SK-MEL-5 (cell line): ENCODE results near the gene LETMD1. TPM values are rescaled to one million over a fixed set of nuclear protein-coding genes. Genes with fewer than 3 reads are reported as not detected.
"Not testable (repeated sequence)": the region's sequence is repeated elsewhere in the genome, so short reads cannot be mapped to it uniquely, and the experiment has no call there.

Experiments
- DNase-seq: peaks from one replicate; pipeline ENCODE4 v3.0.0-alpha.2; 2016; ENCODE audit warnings: low read depth, low spot score
- in situ Hi-C: cut with HindIII; loops from 2 replicates; pipeline ENCODE4 v1.10.0; 2016; ENCODE audit warnings: low sequenced_read_pairs, high pct_unique_total_duplicates, low pct_unique_long_range_greater_than_20kb
- polyA plus RNA-seq, 2 experiments: library from polyadenylated mRNA; depleted of rRNA; stranded (reverse); fragments of >200 nt; gene quantifications; 2 replicates each; pipeline ENCODE4 v1.2.3, GENCODE V29; 2015
- total RNA-seq: library from RNA; depleted of rRNA; stranded (reverse); fragments of >200 nt; shearing (Covaris generic); gene quantifications from 2 replicates; pipeline ENCODE4 v1.2.3, GENCODE V29; 2014; rRNA removed

LETMD1 gene
- 68.6 and 77.5 TPM in 2 replicates for total RNA-seq
- polyA plus RNA-seq (2015; cell fraction: cytosol; rRNA removed) = 74.3 and 103 TPM in 2 replicates
- 306 and 357 TPM in 2 replicates for polyA plus RNA-seq (2015; cell fraction: nucleus; rRNA removed)

DNA sequence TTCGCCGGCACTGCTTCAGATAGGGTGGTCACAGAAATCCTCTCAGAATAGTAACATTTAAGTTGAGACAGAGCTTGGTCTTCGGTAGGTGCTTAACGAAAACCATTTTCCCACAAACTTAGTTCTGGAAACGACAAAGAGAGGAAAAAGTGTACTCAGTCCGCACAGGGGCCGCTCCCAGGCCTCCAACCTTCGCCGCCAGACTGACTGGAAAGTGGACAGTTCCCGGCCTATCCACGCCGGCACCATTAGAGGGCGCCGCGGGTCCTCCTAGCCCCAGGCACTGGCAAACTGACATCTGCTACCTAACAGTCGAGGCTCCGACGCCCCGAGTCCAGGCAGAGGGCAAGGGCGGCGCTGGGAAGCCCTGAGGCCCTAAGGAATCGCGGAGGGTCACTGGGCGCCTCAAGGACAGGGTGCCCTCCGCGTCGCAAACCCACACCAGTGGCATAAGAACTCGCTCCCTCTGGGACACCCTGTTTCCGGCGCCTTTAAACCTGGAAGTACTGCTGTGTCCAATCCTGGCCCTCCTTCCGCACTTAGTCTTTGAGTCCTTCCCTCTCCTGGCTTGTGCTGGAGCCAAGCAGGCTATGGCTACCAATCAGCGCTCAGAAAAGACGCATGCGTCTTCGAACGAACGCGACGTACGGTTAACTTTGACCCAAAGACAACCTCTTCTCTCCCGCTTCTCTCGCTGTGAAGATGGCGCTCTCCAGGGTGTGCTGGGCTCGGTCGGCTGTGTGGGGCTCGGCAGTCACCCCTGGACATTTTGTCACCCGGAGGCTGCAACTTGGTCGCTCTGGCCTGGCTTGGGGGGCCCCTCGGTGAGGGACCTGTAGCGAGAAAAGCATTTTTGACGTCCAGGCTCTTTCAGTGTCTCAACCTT, at the start of gene LETMD1:
TSS of gene LETMD1 (plus strand) at position 673 of the 886 bp plus-strand sequence. CDS start at position 703, 30 bp downstream.
- in situ Hi-C loops = no loop called here

DNA sequence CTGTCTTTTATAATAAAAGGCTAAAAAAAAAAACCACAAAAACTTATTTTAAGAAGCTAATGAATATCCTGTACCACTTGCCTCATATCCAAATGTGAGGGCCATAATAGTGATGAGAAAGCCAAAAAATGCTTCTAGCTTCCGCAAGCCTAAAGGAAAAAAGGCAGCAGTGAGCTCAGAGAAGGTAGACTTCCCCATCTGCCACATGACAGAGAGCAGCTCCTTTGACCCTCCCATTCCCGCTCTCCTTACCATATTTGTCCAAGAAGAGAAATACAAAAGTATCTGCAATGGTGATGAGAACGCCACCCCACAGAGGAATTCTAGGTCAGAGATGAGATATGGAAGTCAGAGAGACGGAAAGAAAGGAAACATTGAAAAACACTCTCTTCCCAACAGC, 49.0 kb upstream of the LETMD1 start:
- in situ Hi-C loops = no loop called here
- no peak for DNase-seq

More for the DNA sequence above, at the start of gene LETMD1:
- peak; percentile 99 for DNase-seq

DNA sequence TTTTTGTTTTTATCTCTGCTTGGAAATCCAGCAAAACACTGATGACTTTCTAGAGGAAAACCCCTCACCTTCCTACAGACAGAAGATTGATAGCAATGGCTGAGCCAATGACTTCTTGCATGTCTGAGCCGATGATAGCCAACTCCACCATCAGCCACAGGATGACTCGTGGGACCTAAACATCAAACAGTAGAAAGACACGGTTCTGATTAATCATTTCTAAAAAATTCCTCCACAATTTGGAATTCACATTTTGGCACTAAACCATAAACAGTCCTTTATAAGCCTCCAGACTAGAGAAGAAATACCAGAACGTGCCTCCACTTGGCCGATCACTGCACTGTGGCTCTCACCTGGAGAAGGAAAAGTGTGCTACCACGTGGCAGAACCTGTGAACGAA, 47.9 kb upstream of the LETMD1 start:
- DNase-seq = no peak
- in situ Hi-C loops = no loop called here

- in situ Hi-C loops = no loop called here
- DNase-seq = no peak
Observed at GRCh38 chr12:51001799-51002198, 46.3 kb upstream of the LETMD1 start.

DNA sequence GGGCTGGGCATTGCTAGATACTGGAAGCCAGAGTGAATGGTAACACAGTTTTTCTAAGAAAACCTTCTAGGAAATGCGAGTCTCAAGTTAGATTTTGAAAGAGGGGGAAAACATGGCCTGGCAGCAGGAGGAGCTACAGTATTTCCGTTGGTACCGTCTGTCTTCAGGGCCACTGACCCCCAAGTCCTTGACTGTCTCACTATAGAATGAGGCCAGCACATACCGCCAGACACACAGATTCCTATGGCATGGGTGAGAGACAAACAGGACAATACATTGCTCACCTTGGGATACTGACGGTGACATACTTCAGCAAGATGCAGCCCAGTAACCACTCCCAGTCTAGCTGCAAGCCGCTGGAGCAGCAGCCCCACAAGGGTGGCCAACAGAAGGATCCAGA, 43.6 kb upstream of the LETMD1 start:
- DNase-seq = peak; percentile 34
- in situ Hi-C loops = no loop called here

DNA sequence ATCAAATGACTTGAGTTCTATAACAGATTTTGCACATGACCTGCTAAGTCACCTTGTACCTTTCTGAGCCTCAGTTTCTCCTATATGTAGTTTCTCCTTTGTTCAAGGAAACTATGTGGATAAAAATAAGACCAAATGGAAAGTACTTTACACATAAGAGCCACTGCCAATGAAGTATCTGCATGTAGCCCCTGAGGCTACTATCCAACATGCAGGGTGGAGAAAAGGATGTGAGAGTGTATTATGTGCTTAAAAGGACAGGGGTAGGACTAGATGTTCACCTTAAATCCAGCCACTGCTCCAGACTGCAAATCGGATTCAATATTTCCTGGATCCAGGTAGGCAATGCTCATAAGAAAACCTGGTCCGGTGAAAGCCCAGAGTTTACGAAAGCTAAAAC, 43.1 kb upstream of the LETMD1 start:
- in situ Hi-C loops = no loop called here
- DNase-seq = no peak

DNA sequence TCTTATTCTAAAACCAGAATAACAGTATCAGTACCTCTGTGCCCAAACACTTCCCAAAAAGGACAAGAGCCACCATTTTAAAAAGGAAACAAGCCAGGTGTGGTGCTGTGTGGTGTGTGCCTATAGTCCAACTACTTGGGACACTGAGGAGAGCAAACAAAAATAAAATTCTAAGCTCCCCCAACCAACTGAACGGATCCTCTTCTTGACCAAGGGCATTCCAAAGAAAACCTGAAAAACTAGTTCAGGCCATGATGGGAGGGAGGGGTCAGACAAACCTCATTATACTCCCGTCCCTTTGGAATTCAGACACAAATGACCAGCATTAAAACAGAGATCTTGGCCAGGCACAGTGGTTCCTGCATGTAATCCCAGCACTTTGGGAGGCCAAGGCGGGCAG, 42.5 kb upstream of the LETMD1 start:
- no peak for DNase-seq
- in situ Hi-C loops = no loop called here

DNA sequence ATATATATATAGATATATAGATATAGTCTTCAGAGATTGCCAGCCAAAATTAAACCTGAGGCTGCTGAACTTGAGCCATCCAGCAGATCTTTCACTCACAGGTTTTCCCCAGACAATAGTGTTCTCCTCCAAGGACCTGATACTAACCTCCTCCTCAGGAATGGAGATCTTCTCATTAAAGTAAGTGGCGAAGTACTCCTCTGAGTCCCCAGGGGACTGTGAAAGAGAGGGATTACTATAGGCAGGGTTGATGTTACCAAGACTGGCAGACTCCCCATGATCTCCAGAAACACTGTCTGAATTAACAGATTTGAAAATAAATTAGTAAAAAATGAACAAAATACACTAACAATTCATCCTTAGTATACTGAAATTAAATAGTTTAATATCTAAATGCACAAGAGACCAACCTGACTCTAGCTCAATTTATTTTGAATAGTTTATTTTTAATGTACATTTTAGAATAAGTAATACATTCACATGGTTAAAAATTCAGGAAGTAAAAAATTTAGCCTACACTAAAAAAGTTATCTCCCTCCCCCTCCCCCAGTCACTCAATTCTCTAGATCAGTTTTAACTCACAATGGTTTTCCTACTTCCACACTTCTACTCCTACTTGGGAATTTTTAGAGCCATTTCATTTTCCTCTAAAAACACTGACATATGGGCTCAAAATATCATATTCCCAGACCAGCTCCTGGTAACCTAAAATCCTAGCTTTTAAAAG, 39.6 kb upstream of the LETMD1 start:
- no peak for DNase-seq
- in situ Hi-C loops = no loop called here

- DNase-seq = peak; percentile 86
- in situ Hi-C loops = no loop called here
Observed at GRCh38 chr12:51009056-51009440, 39.1 kb upstream of the LETMD1 start.

GRCh38 chr12:51011955-51012354, 36.2 kb upstream of the LETMD1 start:
- in situ Hi-C loops = no loop called here
- DNase-seq = no peak

- DNase-seq = no peak
- in situ Hi-C loops = no loop called here
Observed at GRCh38 chr12:51012570-51013236, 35.4 kb upstream of the LETMD1 start.

GRCh38 chr12:51013441-51013840, 34.7 kb upstream of the LETMD1 start:
- in situ Hi-C loops = no loop called here
- no peak for DNase-seq

- DNase-seq = not testable (repeated sequence)
Observed at GRCh38 chr12:51014467-51014866, 33.7 kb upstream of the LETMD1 start.

GRCh38 chr12:51017452-51017851, 30.7 kb upstream of the LETMD1 start:
- in situ Hi-C loops = no loop called here
- DNase-seq = no peak

More at GRCh38 chr12:51014467-51014866, 33.7 kb upstream of the LETMD1 start:
- in situ Hi-C loops = not testable (repeated sequence)

- in situ Hi-C loops = no loop called here
- no peak for DNase-seq
Observed at GRCh38 chr12:51018956-51019355, 29.2 kb upstream of the LETMD1 start.

DNA sequence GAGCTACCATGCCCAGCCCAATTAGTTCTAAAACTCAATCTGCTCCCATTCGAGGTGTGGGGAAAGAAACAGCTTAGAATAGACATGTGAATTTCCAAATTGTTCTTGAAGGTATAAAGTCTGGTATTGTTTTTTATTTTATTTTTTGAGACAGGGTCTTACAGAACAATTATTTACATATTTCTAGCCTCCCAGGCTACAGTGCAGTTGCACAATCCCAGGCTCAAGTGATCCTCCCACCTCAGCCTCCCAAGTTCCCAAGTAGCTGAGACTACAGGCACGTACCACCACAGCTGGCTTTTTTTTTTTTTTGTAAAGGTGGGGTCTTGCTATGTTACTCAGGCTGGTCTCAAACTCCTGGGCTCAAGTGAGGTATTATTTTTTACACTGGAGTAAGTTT, 28.2 kb upstream of the LETMD1 start:
- no peak for DNase-seq
- in situ Hi-C loops = no loop called here

- peak; percentile 82 for DNase-seq
- in situ Hi-C loops = no loop called here
Observed at GRCh38 chr12:51020448-51021182, 27.5 kb upstream of the LETMD1 start.
